HG02588 (cell line): ENCODE measurements around the gene ZNF511.

Experiments used
- ATAC-seq: cut with Tn5 transposase; IDR thresholded peaks from one replicate; pipeline ENCODE4 v1.9.1; 2021; ENCODE audit warnings: mild to moderate bottlenecking, moderate library complexity; ENCODE audit not compliant: unreplicated experiment

The ZNF511 gene

DNA sequence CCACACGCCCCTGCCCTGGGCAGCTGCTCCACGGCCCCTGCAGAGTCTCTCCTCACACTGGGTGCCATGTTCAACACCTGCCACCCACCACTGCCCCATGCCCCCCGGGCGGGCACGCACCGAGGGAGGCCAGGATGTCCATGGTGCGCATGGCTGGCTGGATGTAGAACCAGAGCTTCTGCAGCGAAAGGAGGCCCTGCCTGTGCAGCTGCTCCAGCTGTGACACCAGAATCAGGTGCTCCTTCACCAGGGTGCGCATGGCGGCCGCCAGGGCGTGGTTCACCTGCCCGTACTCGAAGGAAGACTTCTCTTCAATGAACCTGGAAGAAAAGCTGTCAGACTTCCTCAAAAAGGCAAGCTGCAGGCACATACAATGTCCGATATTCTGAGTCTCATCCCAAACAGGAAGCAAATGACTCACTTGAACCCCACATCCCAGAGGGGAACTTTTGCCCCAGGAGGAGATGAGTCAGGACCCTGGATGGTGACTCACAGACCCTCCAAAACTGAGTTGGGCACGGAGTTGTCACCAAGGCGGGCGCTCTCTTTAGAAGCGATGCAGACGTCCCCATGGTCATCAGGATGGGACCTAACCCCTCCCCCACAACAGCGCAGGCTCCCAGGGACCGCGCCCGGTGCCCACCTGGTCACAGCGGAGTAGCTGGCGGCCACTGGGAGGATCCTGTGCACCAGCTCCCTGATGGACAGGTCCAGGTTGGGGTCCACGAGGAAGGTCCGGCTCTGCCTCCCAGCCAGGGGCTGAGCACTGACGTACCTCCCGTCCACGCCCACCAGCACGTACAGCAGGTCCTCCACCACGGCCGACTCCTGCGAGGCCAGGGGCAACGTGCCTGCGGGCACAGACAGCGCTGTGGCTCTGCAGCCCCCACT is 15.6 kb upstream of the ZNF511 start:
- ATAC-seq = no peak

DNA sequence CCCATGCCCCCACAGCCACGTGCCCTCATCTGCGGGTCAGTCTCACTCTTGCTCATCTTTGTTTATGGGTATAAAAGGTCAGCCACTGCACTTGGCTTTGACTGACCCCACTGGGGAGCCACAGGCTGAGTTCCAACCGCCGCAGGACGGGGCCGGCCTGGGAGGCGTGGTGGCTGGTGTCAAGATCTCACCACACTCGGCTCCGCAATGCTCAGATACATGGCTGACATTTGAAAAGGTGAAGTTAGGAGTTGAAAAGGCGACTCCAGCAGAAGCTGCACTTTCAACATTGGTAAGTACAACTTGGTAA is 14.9 kb upstream of the ZNF511 start:
- no peak for ATAC-seq

DNA sequence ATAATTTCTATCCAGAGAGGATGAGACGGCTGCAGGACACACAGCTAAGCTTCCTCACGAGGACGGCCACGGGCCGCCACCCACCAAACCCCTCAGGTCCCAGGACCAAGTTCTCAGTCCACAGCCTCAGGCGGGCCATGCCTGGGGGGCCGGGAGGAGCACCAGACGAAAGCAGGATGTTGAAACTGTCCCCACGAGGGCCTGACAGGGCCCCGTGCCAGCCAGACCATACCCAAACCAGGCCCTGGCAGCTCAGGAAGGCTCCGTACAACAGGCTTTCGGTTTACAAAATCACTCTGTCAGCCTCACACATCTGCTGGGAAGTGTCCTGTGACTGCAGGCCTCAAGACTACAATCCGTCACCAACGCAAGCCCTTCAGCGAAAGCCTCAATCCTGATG is 14.5 kb upstream of the ZNF511 start:
- ATAC-seq = no peak

DNA sequence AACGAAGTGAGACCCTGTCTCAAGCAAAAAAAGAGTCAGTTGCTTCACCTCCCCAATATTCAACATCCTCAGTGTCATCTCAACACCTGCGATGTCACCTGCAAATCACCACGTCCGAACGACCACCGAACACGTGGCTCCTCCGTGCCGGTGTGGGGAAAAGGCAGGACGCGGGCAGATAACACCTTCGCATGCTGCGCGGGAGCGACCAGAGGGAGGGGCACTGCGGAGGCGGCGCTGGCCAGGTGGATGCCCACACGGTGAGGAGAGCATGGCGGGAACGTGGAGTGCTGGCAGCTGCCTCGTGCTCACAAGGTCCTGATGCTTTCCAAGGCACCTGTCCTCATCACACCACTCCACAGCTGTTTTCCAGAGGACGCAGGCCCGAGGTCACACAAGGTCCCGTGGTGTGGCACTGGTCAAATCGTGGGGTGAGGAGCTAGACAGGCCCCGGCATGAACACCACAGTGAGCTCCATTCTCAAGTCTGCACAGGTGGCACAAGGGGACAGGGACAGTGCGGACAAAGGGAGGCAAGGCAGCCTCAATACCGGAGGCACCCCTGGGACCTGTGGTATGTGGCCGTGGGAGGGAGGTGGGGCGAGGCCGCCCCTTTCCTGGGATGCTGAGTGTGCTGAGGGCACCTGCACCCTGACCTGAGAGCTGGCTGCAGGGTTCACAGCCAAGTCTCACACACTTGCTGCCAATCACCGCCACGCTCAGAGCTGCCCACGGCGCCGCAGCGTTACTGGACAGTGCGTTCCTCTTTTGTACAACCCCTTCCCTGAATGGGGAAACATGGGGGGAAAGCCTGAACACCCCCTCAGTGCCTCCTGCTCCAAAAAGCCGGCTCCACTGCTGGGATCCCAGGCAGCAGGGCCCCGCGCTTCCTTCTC is 13.0 kb upstream of the ZNF511 start:
- no peak for ATAC-seq

DNA sequence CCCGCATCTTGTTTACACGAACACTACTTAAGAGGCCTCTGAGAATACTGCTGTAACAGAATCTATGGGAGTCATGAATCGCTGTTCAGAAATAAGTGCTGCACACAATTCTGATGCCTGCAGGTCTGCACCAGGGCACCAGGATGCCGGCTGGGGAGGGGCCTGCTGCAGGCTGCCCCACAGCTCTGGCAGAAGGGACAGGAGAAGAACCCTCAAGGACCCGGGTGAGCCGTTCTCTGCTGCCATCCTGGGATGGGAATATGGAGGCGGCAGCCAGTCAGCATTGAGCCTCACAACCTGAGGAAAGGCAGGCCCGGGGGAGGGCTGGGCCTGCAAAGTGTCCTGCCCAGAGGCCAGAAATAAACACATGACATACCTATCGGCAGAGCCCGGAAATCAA is 11.2 kb upstream of the ZNF511 start:
- no peak for ATAC-seq

DNA sequence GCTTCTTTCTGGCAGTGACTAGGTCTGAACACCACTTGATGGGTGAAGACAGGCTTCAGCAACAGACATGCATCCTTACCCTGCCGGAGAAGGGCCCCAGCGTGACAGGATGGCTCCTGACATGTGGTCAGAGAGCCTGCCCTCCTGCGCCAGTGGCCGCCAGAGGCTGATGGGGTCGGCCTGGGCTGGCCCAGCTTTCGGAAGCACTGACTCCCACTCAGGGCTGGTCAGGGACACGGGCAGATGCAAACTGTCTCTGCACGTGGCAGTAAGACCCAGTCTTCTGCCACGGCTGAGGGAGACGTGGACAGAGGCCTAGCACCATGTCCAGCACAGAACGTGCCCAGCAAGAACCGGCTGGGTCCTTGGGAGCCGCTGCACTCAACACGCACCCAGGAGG is 10.2 kb upstream of the ZNF511 start:
- no peak for ATAC-seq

DNA sequence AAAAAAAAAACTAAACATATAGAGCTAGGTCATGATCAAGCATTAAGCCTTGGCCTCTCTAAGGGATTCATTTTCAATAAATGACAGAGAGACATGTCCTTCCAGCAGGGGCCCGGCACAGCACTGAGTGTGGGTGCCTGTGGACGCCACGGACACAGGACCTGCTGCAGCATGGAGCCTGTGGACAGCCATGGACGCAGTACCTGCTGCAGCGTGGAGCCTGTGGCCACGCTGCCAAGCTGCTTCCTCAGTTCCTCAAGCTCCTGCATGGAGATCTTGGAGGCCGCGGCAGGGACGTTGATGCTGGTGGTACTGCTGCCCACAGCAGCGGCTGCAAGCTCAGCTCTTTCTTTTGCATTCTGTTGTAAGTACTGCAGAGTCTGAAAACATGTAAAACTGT is 9.5 kb upstream of the ZNF511 start:
- ATAC-seq = no peak

DNA sequence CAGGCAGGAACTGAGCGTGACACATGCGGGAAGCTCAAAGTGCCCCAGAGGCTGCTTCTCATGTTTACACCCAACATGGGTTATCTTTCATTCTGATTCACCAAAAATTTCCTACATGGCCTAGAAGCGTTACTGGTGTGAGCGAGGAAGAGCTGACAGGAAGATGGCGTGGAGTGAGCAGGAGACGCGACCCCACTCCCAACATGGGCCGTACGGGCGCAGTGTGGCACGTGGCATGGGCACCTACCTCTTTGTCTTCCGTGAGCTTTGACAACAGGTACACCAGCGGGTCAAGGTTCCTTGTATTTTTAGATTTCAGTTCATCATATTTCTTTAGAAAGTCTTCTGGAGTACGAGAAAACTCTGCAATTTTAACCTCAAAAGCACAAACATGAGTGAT is 9.0 kb upstream of the ZNF511 start:
- ATAC-seq = no peak

DNA sequence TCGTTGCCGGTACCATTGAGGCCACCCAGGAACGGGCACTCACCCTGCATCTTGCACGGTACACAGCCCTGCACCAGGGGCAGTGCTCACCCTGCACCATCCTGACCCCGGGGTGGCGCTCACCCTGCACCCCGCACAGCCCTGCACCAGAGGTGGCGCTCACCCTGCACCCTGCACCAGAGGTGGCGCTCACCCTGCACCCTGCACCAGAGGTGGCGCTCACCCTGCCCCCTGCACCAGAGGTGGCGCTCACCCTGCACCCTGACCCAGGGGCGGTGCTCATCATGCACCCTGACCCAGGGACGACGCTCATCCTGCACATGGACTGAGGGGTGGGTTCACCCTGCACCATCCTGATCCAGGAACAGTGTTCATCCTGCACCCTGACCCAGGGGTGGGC is 6.5 kb upstream of the ZNF511 start:
- ATAC-seq = no peak

DNA sequence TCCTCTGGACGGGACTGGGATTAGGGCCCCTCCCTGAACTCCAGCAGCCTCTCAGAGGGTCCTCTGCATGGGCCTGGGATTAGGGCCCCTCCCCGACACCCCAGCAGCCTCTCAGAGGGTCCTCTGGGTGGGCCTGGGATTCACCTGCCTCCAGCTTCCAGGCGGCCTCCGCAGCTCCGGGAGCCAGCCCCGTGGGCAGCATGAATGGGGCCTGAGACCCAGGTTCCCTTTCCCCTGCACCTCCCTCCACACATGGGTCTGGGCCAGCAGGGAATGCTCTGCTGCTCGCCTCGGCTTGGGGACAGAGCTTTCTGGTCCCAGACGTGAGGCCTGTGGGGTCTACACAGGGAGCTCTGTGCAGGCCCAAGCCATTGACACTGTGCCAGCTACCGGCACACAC is 5.5 kb upstream of the ZNF511 start:
- ATAC-seq = no peak

DNA sequence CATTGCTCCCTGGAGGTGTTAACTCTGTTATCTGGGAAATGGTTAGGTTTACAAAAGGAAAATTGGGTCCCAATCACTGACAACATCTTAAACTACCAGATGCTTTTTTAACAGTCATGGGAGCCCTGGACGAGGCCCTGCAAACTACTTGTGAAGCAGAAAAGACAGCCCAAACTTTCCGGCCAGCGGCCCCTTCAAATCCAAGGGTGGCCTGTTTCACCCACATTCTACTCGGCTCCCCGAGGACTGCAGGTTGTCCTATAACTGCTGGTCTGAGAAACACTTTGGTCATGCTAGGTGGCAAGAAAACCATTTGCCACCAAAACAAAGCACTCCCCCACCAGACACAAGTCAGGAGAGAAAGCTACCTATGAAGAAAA is 2.6 kb upstream of the ZNF511 start:
- ATAC-seq = no peak

DNA sequence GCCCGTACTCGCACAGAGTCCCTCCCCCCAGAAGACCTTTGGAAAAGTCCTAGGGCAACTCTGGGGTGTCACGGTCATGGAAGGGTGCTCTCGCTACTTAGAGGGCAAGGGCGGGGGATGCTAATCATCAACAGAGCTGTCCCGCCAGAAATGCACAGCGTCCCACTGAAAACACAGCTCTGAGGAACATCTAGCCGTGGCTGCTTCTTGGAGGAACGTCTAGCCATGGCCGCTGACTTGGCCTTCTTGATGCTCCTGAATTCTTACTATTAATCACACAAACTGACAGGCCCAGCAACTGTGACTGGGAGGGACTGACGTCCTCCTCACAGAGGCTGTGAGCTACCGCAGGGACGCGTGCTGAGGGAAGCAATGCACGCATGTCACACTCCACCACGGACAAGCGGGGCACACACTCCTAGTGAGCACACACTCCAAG is 1.8 kb upstream of the ZNF511 start:
- ATAC-seq = no peak

DNA sequence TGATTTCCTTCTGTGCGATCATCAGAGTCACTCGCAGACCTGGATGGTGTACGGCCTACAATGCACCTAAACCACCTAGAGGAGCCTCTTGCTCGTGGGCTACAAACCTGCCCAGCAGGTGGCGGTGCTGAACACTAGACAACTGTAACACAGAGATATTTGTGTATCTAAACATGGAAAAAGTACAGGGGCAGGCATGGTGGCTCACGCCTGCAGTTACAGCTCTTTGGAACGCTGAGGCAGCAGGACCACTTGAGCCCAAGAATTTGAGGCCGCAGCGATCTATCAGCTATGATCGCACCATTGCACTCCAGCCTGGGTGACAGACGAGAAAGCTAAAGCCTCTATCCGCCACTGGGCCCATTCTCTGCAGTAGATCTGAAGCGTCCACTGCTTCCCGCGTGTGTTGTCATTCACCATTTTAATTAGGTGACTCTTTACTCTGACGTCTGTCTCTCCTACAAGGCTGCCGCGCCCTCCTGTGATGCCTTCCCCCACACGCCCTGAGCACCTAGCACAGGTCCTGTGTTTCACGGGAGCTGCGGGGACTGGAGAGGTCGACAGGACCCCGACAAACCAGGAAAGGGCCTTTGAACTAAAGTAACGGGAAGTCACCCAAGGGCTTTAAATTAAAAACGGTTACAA is 816 bp upstream of the ZNF511 start:
- ATAC-seq = peak; percentile 32

DNA sequence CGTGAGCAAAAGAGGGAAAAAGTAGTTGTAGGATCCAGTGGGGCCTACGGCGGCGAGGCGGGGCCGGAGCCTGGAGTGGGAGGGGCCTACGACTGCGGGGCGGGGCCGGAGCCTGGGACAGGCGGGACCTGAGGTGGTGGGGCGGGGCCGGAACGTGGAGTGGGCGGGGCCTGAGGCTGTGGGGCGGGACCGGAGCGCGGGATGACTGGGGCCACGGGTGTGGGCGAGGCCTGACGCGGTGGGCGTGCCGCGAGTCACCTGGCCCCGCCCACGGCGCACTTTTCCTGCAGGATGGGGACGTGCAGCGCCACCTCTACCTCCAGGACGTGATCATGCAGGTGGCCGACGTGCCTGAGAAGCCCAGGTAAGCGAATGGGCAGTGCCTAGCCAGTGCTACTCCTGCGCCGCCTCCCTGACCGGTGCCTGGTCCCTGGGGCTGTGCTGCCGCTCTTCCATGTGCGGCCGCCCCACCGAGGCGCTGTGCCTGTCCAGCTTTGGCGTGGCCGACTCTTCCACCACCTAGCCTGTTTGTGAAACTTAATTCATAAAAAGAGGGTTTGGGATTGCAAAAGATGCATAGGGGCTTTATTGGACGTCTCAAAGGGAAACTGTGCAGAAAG is 496 bp downstream of the ZNF511 start:
- peak; percentile 65 for ATAC-seq

DNA sequence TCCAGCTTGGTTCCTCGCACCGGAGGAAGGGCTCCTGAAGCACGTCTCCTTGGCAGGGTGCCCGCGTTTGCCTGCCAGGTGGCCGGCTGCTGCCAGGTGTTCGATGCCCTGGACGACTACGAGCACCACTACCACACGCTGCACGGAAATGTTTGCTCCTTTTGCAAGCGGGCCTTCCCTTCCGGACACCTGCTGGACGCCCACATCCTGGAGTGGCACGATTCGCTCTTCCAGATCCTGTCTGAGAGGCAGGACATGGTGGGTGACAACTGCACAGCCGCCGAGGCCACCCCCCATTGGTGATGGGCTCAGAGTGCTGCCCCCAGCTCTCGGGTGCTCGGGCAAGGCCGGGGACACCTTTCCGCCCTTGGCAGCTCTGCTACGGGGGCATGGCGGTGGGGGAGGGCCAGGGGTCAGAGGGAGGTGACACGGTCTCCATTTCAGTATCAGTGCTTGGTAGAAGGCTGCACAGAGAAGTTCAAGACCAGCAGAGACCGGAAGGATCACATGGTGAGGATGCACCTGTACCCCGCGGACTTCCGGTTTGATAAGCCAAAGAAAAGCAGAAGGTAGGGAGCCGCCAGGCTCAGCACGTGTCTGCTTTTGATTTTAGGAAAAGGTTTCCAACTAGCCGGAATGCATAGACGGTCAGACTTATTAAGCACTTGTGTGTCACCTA is 1.1 kb downstream of the ZNF511 start:
- no peak for ATAC-seq

DNA sequence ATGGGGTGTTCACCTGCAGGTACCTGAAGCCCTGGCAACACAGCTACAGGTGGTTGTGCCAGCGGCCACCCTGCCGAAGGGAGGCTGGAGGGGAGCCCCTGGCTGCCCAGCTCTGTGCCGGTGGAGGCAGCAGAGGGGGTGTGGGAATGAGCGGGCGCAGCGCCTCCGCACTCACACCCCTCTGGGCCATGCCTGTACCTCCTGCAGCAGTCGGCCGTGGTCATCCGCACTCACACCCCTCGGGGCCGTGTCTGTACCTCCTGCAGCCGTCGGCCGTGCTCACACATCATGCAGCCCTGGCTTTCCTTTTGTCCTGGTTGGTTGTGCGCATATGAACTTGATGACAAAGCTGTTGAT is 1.7 kb downstream of the ZNF511 start:
- no peak for ATAC-seq

DNA sequence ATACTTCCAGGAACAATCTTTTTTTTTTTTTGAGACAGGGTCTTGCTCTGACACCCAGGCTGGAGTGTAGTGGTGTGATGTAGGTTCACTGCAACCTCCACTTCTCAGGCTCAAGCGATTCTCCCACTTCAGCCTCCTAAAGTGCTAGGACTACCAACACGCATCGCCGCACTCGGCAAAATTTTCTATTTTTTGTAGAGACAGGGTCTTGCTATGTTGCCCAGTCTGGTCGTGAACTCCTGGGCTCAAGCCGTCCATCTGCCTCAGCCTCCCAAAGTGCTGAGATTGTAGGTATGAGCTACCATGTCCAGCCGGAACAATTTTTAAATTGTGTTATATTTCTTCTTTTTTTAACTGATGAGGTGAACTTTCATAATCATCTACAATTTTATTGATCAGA is 2.1 kb downstream of the ZNF511 start:
- ATAC-seq = no peak

DNA sequence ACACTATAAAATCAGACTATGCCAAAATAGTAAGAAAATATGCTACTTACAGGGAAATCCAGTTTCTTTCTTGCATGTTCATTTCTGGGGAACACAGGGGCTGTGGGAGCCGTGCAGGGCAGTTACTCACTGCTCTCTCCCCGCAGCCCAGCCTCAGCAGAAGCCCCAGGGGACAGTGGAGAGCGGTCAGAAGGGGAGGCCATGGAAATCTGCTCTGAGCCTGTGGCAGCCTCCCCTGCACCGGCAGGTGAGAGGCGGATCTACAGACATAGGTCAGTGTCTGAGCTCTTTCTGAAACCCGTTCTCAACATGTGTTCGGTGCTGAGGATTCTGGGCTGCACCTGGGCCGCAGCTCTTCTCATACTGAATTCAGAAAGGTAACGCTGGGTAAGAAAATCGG is 2.9 kb downstream of the ZNF511 start:
- ATAC-seq = no peak

DNA sequence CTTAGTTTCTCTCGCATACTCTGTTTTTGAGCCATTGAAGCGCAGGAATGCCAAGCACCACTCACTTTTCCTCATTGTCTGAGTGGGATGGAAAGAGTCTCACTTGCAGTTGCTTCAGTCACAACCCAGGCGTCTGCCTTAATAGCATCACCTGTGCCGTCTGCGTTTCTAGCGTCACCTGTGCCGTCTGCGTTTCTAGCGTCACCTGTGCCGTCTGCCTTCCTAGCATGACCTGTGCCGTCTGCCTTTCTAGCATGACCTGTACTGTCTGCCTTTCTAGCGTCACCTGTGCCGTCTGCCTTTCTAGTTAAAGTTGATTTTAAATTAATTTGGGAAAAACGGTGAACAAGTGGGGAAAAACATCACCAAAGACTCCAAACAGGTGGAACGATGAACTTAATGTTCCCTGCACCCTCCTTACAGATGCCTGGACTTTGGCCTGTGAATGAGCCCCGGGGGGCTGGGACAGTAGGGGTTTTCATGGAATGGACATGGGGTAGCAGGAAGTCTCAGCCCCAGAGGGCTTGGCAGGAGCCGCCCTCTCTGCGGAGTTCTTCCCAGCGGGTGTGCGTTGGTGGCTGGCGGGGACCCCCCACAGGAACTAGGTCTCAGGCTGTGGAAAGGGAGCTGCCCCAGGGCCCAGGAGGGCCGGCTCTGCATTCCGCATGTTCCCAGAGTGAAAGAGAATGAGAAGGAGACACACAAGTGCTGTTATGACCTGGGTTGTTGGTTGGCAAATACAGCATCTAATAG is 3.5 kb downstream of the ZNF511 start:
- no peak for ATAC-seq

DNA sequence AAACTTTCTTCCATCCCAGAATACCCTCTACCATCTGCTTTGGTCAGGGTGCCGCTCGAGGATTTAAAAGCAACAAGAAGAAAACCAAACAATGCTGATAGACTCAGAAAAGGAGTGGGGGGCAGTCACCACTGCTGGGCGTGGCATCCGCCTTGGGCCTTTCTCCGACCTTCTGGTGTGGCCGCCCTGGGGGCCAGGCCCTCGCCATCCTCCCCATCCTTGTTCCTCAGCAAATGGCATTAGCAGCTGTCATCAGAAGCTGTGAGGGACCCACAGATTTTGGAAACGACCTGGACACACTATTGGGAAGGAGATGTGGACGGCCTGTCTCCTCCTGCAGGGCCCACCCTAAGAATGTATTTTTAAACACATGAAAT is 4.0 kb downstream of the ZNF511 start:
- ATAC-seq = no peak
